Vagina (tissue), 2 donors: ENCODE data around the gene CBFA2T3. TPM values are rescaled to one million over a fixed set of nuclear protein-coding genes. Genes with fewer than 3 reads are reported as not detected.

ENCODE experiments used
- DNase-seq, 2 donors: peaks; one replicate each; pipeline ENCODE4 v3.0.0-alpha.2; 2017; ENCODE audit errors: extremely low spot score in 2 of 2
- H3K27ac ChIP-seq: fragments of 200-600 bp; sonication (generic); one replicate; pipeline ENCODE4 v1.5.1; 2019
- H3K27me3 ChIP-seq: fragments of 200-600 bp; sonication (generic); one replicate; pipeline ENCODE4 v1.5.1; 2019
- H3K36me3 ChIP-seq, 2 donors: fragments of 200-600 bp; sonication (generic); one replicate each; pipeline ENCODE4 v1.5.1; 2017 to 2019
- H3K4me1 ChIP-seq: fragments of 200-600 bp; sonication (generic); one replicate; pipeline ENCODE4 v1.5.1; 2019
- H3K4me3 ChIP-seq, 2 donors: fragments of 200-600 bp; sonication (generic); 1 replicate in 1 of 2; 2 replicates in 1 of 2; pipeline ENCODE4 v1.5.1; 2016 to 2019
- H3K9me3 ChIP-seq: fragments of 200-600 bp; sonication (generic); one replicate; pipeline ENCODE4 v1.5.1; 2019
- POLR2A ChIP-seq, 2 donors: fragments of 450-650 bp; IDR thresholded peaks; one replicate each; pipeline ENCODE4 v1.6.1; 2017; ENCODE audit warnings: antibody characterized with exemption in 2 of 2, mild to moderate bottlenecking in 2 of 2, moderate library complexity in 2 of 2
- POLR2AphosphoS5 ChIP-seq, 2 donors: sonication (generic); formaldehyde crosslinking; IDR thresholded peaks; one replicate each; pipeline ENCODE4 v1.9.0; 2017; ENCODE audit warnings: antibody characterized with exemption in 2 of 2, mild to moderate bottlenecking in 2 of 2, low read depth in 1 of 2; ENCODE audit not compliant: insufficient read depth in 1 of 2
- intact Hi-C: fragments of 100-400 bp; cut with DNase I; formaldehyde crosslinking; loops from one replicate; pipeline ENCODE4 v1.15.1; 2023
- total RNA-seq: library from RNA; depleted of rRNA; stranded (reverse); fragments of >200 nt; gene quantifications from one replicate; pipeline ENCODE4 v1.2.3, GENCODE V29; 2016
- TF ChIP-seq, protein P1 (sequence below), 3 experiments: fragments of 450-650 bp in 2 of 3; fragments of 200-600 bp in 1 of 3; sonication (generic) in 1 of 3; IDR thresholded peaks; one replicate each; pipeline ENCODE4 v1.5.1; 2017 to 2019; ENCODE audit warnings: antibody characterized with exemption in 3 of 3, mild to moderate bottlenecking in 2 of 3, moderate library complexity in 2 of 3

CBFA2T3 gene
- total RNA-seq, 1 donor from 2014 or later: 2.7 TPM

DNA sequence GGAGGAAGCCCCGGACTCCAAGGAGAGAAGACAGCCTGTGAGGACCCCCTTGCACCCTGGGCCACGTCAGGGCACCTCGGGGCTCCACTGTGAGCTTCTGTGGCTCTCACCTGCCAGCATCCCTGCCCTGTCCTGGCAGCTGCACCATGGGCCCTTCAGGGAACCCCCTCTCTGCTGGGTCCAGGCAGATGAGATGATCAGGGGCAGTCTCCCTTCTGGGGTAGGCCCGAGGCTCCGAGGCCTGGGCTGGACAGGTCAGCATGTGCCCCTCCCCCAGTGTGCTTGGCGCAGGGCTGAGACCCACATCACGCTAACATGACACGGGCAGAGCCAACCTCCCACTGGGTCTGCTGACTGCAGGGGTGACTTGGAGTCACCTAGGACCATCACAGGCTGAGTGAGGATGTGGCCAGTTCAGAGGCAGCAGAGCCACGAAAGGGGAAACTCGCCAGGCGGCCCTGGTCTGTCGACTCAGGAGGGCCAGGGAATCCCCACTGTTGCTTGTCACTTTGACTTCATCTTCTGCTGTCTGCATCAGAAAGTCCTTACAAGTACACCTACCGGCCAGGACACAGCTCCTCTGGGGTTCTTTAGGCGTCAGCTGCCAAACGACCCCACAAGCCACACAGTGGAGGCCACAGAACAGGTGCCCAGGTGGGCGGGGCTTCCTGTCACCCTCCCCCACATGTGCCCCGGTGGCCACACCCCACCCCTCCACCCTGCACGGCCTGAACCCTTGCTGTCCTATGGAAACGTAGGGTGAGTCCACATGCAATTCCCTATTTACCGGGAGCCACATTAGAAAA is 122.5 kb downstream of the CBFA2T3 start:
- no peak for DNase-seq
- no peak overlapping the region for H3K27ac ChIP-seq
- peaks cover 0 to 11% of the 10 kb centered on the region in 2 donors for H3K36me3 ChIP-seq
- intact Hi-C loops: loop anchor here (5.0 kb wide), 1 partner anchor 37 kb away; no protein-coding TSS in a partner anchor
- TF ChIP-seq POLR2AphosphoS5 (IDR thresholded peaks at IDR 0.05; ENCODE audit: insufficient read depth in 1 of 2, low read depth in 1 of 2): no peak
- no peak for TF ChIP-seq POLR2A (IDR thresholded peaks at IDR 0.05)
- TF ChIP-seq, protein P1, sequence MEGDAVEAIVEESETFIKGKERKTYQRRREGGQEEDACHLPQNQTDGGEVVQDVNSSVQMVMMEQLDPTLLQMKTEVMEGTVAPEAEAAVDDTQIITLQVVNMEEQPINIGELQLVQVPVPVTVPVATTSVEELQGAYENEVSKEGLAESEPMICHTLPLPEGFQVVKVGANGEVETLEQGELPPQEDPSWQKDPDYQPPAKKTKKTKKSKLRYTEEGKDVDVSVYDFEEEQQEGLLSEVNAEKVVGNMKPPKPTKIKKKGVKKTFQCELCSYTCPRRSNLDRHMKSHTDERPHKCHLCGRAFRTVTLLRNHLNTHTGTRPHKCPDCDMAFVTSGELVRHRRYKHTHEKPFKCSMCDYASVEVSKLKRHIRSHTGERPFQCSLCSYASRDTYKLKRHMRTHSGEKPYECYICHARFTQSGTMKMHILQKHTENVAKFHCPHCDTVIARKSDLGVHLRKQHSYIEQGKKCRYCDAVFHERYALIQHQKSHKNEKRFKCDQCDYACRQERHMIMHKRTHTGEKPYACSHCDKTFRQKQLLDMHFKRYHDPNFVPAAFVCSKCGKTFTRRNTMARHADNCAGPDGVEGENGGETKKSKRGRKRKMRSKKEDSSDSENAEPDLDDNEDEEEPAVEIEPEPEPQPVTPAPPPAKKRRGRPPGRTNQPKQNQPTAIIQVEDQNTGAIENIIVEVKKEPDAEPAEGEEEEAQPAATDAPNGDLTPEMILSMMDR (IDR thresholded peaks at IDR 0.05): no peak
- no peaks in the 10 kb centered on the region for H3K9me3 ChIP-seq
- peaks cover 43% of the 10 kb centered on the region for H3K4me1 ChIP-seq
- H3K4me3 ChIP-seq: no peak overlapping the region
- no peaks in the 10 kb centered on the region for H3K27me3 ChIP-seq

DNA sequence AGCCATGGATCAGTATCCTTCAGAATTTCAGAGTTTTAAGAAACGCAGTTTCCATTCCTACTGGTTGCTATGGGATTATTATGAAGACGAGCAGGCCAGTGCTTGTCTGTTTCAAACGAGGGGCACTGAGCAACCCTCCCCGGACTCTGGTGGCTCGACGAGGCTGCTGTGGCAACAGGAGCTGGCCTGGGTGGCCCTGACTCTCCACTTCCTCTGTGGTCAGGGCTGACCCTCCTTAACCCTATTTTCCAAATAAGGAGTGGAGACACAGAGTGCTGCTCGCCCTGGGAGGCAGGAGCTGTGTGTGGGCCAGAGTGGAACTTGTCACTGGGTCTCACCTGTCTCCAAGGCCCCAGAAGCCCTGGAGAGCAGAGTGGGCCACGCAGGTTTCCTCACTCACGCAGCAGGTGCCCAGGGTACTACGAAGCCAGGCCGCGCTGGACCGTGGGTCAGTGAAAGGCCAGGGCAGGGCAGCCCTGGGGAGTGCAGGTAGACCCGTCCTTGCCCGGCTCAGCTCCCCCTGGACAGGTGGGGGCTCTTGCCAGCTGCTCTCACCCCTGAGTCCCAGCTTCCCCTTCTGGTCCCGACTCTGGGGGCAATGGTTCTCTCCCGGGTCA is 123.6 kb downstream of the CBFA2T3 start:
- H3K4me3 ChIP-seq: no peak overlapping the region
- TF ChIP-seq POLR2A (IDR thresholded peaks at IDR 0.05): no peak
- TF ChIP-seq, protein P1 (IDR thresholded peaks at IDR 0.05): no peak
- no peak for TF ChIP-seq POLR2AphosphoS5 (IDR thresholded peaks at IDR 0.05; ENCODE audit: insufficient read depth in 1 of 2, low read depth in 1 of 2)
- H3K4me1 ChIP-seq: peaks cover 34% of the 10 kb centered on the region
- H3K27me3 ChIP-seq: no peaks in the 10 kb centered on the region
- DNase-seq: no peak
- intact Hi-C loops: loop anchor here (5.0 kb wide), 1 partner anchor 36 kb away; no protein-coding TSS in a partner anchor
- no peaks in the 10 kb centered on the region for H3K9me3 ChIP-seq
- peaks cover 0 to under 1% of the 10 kb centered on the region in 2 donors for H3K36me3 ChIP-seq
- H3K27ac ChIP-seq: no peak overlapping the region

DNA sequence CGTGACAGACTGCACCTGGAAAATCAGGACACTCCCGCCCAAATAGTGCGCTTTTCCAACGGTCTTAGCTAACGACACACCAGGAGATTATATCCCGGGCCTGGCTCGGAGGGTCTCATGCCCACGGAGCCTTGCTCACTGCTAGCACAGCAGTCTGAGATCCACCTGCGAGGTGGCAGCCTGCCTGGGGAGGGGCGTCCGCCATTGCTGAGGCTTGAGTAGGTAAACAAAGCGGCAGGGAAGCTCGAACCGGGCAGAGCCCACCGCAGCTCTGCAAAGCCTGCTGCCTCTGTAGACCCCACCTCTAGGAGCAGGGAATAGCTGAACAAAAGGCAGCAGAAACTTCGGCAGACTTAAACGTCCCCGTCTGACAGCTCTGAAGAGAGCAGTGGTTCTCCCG is 125.4 kb downstream of the CBFA2T3 start:
- no peak for DNase-seq
- no peak overlapping the region for H3K4me3 ChIP-seq
- intact Hi-C loops: loop anchor here (5.0 kb wide), 1 partner anchor 34 kb away; no protein-coding TSS in a partner anchor
- no peaks in the 10 kb centered on the region for H3K27me3 ChIP-seq
- no peaks in the 10 kb centered on the region for H3K9me3 ChIP-seq
- no peak overlapping the region for H3K27ac ChIP-seq
- H3K36me3 ChIP-seq: no peaks in the 10 kb centered on the region
- peaks cover 25% of the 10 kb centered on the region for H3K4me1 ChIP-seq
- TF ChIP-seq POLR2AphosphoS5 (IDR thresholded peaks at IDR 0.05; ENCODE audit: insufficient read depth in 1 of 2, low read depth in 1 of 2): no peak
- TF ChIP-seq POLR2A (IDR thresholded peaks at IDR 0.05): no peak
- TF ChIP-seq, protein P1 (IDR thresholded peaks at IDR 0.05): no peak

DNA sequence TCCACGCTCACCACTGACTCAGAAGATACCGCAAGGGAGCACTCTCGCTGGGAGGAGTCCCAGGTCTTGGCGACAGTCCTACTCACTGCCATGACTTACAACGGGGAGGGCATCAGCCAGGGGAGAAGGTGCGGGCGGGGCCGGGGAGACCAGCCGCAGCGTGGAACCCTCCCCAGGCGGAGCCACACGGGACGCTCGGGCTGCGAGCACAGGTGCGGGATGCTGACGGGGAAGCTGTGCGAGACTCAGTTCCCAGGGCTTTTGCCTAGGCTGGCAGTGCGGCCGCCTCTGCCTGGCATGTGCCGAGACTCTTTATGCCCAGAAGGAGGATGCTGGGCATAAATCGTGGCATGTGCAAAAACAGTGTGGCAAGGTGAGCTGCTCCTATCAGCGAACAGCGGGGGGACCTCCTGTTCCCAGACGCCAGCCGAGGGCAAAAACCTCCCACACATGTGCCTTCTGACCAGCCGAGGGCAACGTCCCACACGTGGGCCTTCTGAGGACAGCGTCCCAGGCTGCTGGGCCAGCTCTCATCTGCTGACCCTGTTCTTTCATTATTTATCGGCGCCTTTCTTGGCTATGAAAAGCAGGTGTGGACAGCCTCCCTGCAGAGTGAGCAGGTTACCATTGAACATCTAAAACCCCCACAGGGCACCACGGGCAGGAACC is 126.3 kb downstream of the CBFA2T3 start:
- H3K9me3 ChIP-seq: no peaks in the 10 kb centered on the region
- peaks cover 15% of the 10 kb centered on the region for H3K4me1 ChIP-seq

More for the DNA sequence above, 126.3 kb downstream of the CBFA2T3 start:
- no peak overlapping the region for H3K4me3 ChIP-seq
- no peaks in the 10 kb centered on the region for H3K36me3 ChIP-seq
- TF ChIP-seq, protein P1 (IDR thresholded peaks at IDR 0.05): no peak
- TF ChIP-seq POLR2A (IDR thresholded peaks at IDR 0.05) (no peak), POLR2AphosphoS5 (IDR thresholded peaks at IDR 0.05; ENCODE audit: insufficient read depth in 1 of 2, low read depth in 1 of 2) (no peak)
- no peak for DNase-seq
- intact Hi-C loops: loop anchor here (5.0 kb wide), 1 partner anchor 33 kb away; no protein-coding TSS in a partner anchor
- H3K27me3 ChIP-seq: no peaks in the 10 kb centered on the region
- no peak overlapping the region for H3K27ac ChIP-seq
